ENCODE results near the gene SCAF1. TPM values are rescaled to one million over a fixed set of nuclear protein-coding genes. Genes with fewer than 3 reads are reported as not detected.

The SCAF1 gene
- total and polyA plus RNA-seq, 10 of the 15 experiments (the other 5 are each of a cell fraction or from before 2014, with no cell fraction given): 0.18 to 77.0 (median 5.3) TPM

- ATAC-seq (no peak), DNase-seq (ENCODE audit: low read depth, low spot score) (no peak), FAIRE-seq (no peak)
- Histone ChIP-seq H3K27ac (ENCODE audit: control insufficient read depth, insufficient read depth) (no peak overlapping the region), H3K9ac (ENCODE audit: control insufficient read depth, insufficient read depth, low read length) (no peak overlapping the region), H4K20me1 (ENCODE audit: control insufficient read depth, insufficient read depth) (no peaks in the 10 kb centered on the region), H3K9me3 (replicated peaks; ENCODE audit: control insufficient read depth, insufficient read depth, low read length) (no peaks in the 10 kb centered on the region; the same call in 2 of the 3 replicates), H3K79me2 (ENCODE audit: control insufficient read depth, insufficient read depth, low read length) (no peaks in the 10 kb centered on the region), H2AFZ (ENCODE audit: control insufficient read depth, low read depth, low read length) (no peak overlapping the region), H3K4me2 (ENCODE audit: control insufficient read depth, insufficient read depth) (no peak overlapping the region), H3K36me3 (ENCODE audit: control insufficient read depth in 2 of 2, insufficient read depth in 2 of 2, low read length in 1 of 2) (peaks cover 17 to 18% of the 10 kb centered on the region in 2 experiments), H3K4me1 (ENCODE audit: control insufficient read depth, insufficient read depth, low read length) (no peaks in the 10 kb centered on the region; the same call in 1 of the 2 replicates), H3K4me3 (no peak overlapping the region), H3K27me3 (replicated peaks in 1 of 2; ENCODE audit: control insufficient read depth in 2 of 2, insufficient read depth in 2 of 2, low read length in 1 of 2) (no peaks in the 10 kb centered on the region)
- ChIA-PET SMC1A (ENCODE audit: uncharacterized antibody, unreplicated experiment) (no interaction called here), RAD21 (ENCODE audit: unreplicated experiment) (no interaction called here), CTCF (no interaction called here), POLR2A (no interaction called here)
- no TSS peak for BruUV-seq (replicated peaks)
- intact Hi-C loops (cut with micrococcal nuclease; ENCODE audit: unreplicated experiment) (no loop called here), in situ Hi-C loops (cut with MboI) (no loop called here)
- over 99% methylated on average over 22 of the region's 23 CpGs for WGBS (ENCODE audit: insufficient coverage, insufficient replicate concordance, low lambda C conversion rate, missing lambda C conversion rate)
- TF ChIP-seq ETV6 (conservative IDR thresholded peaks at IDR 0.05 in 1 of 2, IDR thresholded peaks at IDR 0.05 in 1 of 2; ENCODE audit: borderline replicate concordance in 1 of 2, low read depth in 1 of 2) (no peak), RELA (IDR thresholded peaks at IDR 0.05; ENCODE audit: borderline replicate concordance, partially characterized antibody) (no peak), NBN (IDR thresholded peaks at IDR 0.05) (no peak), ZBTB33 (IDR thresholded peaks at IDR 0.05) (no peak), WRNIP1 (IDR thresholded peaks at IDR 0.05; ENCODE audit: borderline replicate concordance, low read depth, low read length) (no peak), ZNF207 (IDR thresholded peaks at IDR 0.05; ENCODE audit: borderline replicate concordance) (no peak), PKNOX1 (IDR thresholded peaks at IDR 0.05) (no peak), TCF7 (IDR thresholded peaks at IDR 0.05; ENCODE audit: borderline replicate concordance) (no peak), HCFC1 (IDR thresholded peaks at IDR 0.05; ENCODE audit: low read length) (no peak), CHD2 (IDR thresholded peaks at IDR 0.05; ENCODE audit: borderline replicate concordance, low read depth, low read length) (no peak), PAX8 (IDR thresholded peaks at IDR 0.05) (no peak)
Observed at GRCh38 chr19:49615861-49616260, 26.1 kb upstream of the SCAF1 start.
